Spleen (tissue), 11 donors: Measurements from ENCODE around the gene PAQR7. TPM values are rescaled to one million over a fixed set of nuclear protein-coding genes. Genes with fewer than 3 reads are reported as not detected.

Source experiments
- DNase-seq: peaks from one replicate; pipeline ENCODE4 v3.0.0-alpha.2; 2020
- H3K27ac ChIP-seq, 8 donors: fragments of 200-600 bp; sonication (generic) in 7 of 8; 1 replicate in 4 of 8; 2 replicates in 4 of 8; pipeline versions ENCODE4 v1.5.0 to v1.8.0; 2016 to 2021; ENCODE audit warnings: inconsistent platforms in 4 of 8, mild to moderate bottlenecking in 4 of 8, moderate library complexity in 1 of 8
- H3K27me3 ChIP-seq, 7 donors: fragments of 200-600 bp; sonication (generic) in 6 of 7; replicated peaks in 1 of 7; 1 replicate in 4 of 7; 2 replicates in 3 of 7; pipeline versions ENCODE4 v1.5.0 to v1.8.0; 2016 to 2021; ENCODE audit warnings: inconsistent platforms in 3 of 7, mild to moderate bottlenecking in 1 of 7
- H3K36me3 ChIP-seq, 6 donors: fragments of 200-600 bp; sonication (generic) in 5 of 6; 1 replicate in 4 of 6; 2 replicates in 2 of 6; pipeline versions ENCODE4 v1.5.0 to v1.8.0; 2016 to 2021; ENCODE audit warnings: inconsistent platforms in 2 of 6
- H3K4me1 ChIP-seq, 6 donors: fragments of 200-600 bp; sonication (generic) in 5 of 6; 1 replicate in 3 of 6; 2 replicates in 3 of 6; pipeline versions ENCODE4 v1.5.0 to v1.8.0; 2016 to 2021; ENCODE audit warnings: inconsistent platforms in 3 of 6
- H3K4me3 ChIP-seq, 8 donors: fragments of 200-600 bp; sonication (generic) in 7 of 8; 1 replicate in 4 of 8; 2 replicates in 4 of 8; pipeline versions ENCODE4 v1.5.0 to v1.8.0; 2016 to 2021; ENCODE audit warnings: inconsistent platforms in 4 of 8, mild to moderate bottlenecking in 4 of 8, moderate library complexity in 2 of 8
- H3K9me3 ChIP-seq, 8 donors: fragments of 200-600 bp; sonication (generic) in 7 of 8; 1 replicate in 4 of 8; 2 replicates in 4 of 8; pipeline versions ENCODE4 v1.5.0 to v1.8.0; 2016 to 2021; ENCODE audit warnings: inconsistent platforms in 4 of 8
- CTCF ChIP-seq, 11 experiments: fragments of 200-600 bp in 7 of 11; fragments of 450-650 bp in 4 of 11; sonication (generic) in 4 of 11; IDR thresholded peaks in 8 of 11; conservative IDR thresholded peaks in 3 of 11; 1 replicate in 7 of 11; 2 replicates in 4 of 11; pipeline versions ENCODE4 v1.4.0 to v1.8.0; 2016 to 2021; ENCODE audit warnings: antibody characterized with exemption in 11 of 11, inconsistent platforms in 4 of 11, mild to moderate bottlenecking in 1 of 11
- POLR2A ChIP-seq, 3 donors: fragments of 450-650 bp; IDR thresholded peaks; one replicate each; pipeline ENCODE4 v1.5.1; 2017; ENCODE audit warnings: antibody characterized with exemption in 3 of 3, mild to moderate bottlenecking in 1 of 3
- POLR2AphosphoS5 ChIP-seq, 3 donors: sonication (generic); formaldehyde crosslinking; IDR thresholded peaks; one replicate each; pipeline ENCODE4 v1.5.1; 2017; ENCODE audit warnings: antibody characterized with exemption in 3 of 3
- WGBS, 5 donors: extraction: QIAGEN DNeasy Blood & Tissue Kit in 3 of 5; methylation state at CpG; one replicate each; pipeline versions ENCODE4 v1.1.5 to v1.1.7; 2013 to 2018; 5-methylcytosine and 5-hydroxymethylcytosine counted together
- intact Hi-C: fragments of 100-400 bp; cut with DNase I; formaldehyde crosslinking; loops from one replicate; pipeline ENCODE4 v1.15.0; 2023; ENCODE audit warnings: low total_unique reads
- polyA plus RNA-seq, 3 donors: library from polyadenylated mRNA; stranded (reverse); fragments of 200-250 nt; gene quantifications; one replicate each; pipeline ENCODE4 v1.2.1, GENCODE V29; 2013
- total RNA-seq, 7 donors: library from RNA; depleted of rRNA in 3 of 7; stranded (reverse); fragments of >200 nt in 3 of 7; fragmentation: NEBNext Ultra II Directional in 4 of 7; extraction: Animal tissue kit (Norgen Biotek cat#: 25700) in 4 of 7; gene quantifications; one replicate each; pipeline versions ENCODE4 v1.1.0 to v1.2.1, GENCODE V29; 2016 to 2021
- donor health status: healthy with polysubstance abuse.
- donor health status: DM: no; HTN: no; CAD: no; lungs with moderate emphysema.
- donor health status: DM: no; HTN: no; CAD: no.
- donor health status: Bipolar disorder and iron deficiency.
- donor health status: healthy.
- donor health status: DM: no; HTN: no; CAD: no.
- donor health status: DM: yes; HTN: yes; CAD: no.

PAQR7 gene
- total and polyA plus RNA-seq, 10 donors: 3.0 to 14.2 (median 9.3) TPM

GRCh38 chr1:25832336-25833037 lies 43.0 kb downstream of the PAQR7 start:
- TF ChIP-seq POLR2AphosphoS5 (IDR thresholded peaks at IDR 0.05) (no peak), POLR2A (IDR thresholded peaks at IDR 0.05) (no peak), CTCF (IDR thresholded peaks at IDR 0.05 in 8 of 11, conservative IDR thresholded peaks at IDR 0.05 in 3 of 11) (no peak)
- peaks cover 10 to 47% (median 12%) of the 10 kb centered on the region in 6 donors for H3K4me1 ChIP-seq
- 72 to 79% (median 76%) methylated on average over 6 of the region's 6 CpGs for WGBS, 5 donors
- intact Hi-C loops: no loop called here
- H3K9me3 ChIP-seq: no peaks in the 10 kb centered on the region
- H3K27me3 ChIP-seq: no peaks in the 10 kb centered on the region
- H3K36me3 ChIP-seq: peaks cover 0 to 92% (median 68%) of the 10 kb centered on the region in 6 donors
- H3K27ac ChIP-seq: peak overlapping the region in 2 of 8 donors; percentile 10 to 36
- DNase-seq: no peak
- no peak overlapping the region for H3K4me3 ChIP-seq

- peaks cover 0 to 98% (median 76%) of the 10 kb centered on the region in 6 donors for H3K36me3 ChIP-seq
- H3K27ac ChIP-seq: peak overlapping the region in 3 of 8 donors; percentile 5 to 36 (median 10)
- no peak for DNase-seq
- no peaks in the 10 kb centered on the region for H3K27me3 ChIP-seq
- H3K9me3 ChIP-seq: no peaks in the 10 kb centered on the region
- H3K4me1 ChIP-seq: peaks cover 10 to 47% (median 12%) of the 10 kb centered on the region in 6 donors
- 31 to 41% (median 33%) methylated on average over 5 of the region's 5 CpGs for WGBS, 5 donors
- TF ChIP-seq CTCF (IDR thresholded peaks at IDR 0.05 in 8 of 11, conservative IDR thresholded peaks at IDR 0.05 in 3 of 11) (no peak), POLR2AphosphoS5 (IDR thresholded peaks at IDR 0.05) (no peak), POLR2A (IDR thresholded peaks at IDR 0.05) (no peak)
- H3K4me3 ChIP-seq: no peak overlapping the region
- intact Hi-C loops: no loop called here
Measured at GRCh38 chr1:25831569-25832196, 43.8 kb downstream of the PAQR7 start.

- Histone ChIP-seq H3K4me3 (no peak overlapping the region), H3K27ac (peak overlapping the region in 7 of 8 donors; percentile 35 to 73 (median 61)), H3K27me3 (no peaks in the 10 kb centered on the region), H3K4me1 (peaks cover 10 to 52% (median 12%) of the 10 kb centered on the region in 6 donors), H3K9me3 (no peaks in the 10 kb centered on the region), H3K36me3 (peaks cover 2 to 99% (median 76%) of the 10 kb centered on the region in 6 donors)
- WGBS, 5 donors: 60 to 90% (median 71%) methylated on average over 1 of the region's 1 CpG
- DNase-seq: no peak
- TF ChIP-seq POLR2AphosphoS5 (IDR thresholded peaks at IDR 0.05) (peak in 1 of 3 donors; percentile 26), CTCF (IDR thresholded peaks at IDR 0.05 in 8 of 11, conservative IDR thresholded peaks at IDR 0.05 in 3 of 11) (no peak), POLR2A (IDR thresholded peaks at IDR 0.05) (no peak)
- intact Hi-C loops: loop anchor here (10.0 kb wide), 1 partner anchor 46 kb away; the partner anchor contains the start of gene PAQR7
Measured at GRCh38 chr1:25829046-25829445, 46.5 kb downstream of the PAQR7 start.

- intact Hi-C loops: loop anchor here (10.0 kb wide), 1 partner anchor 46 kb away; the partner anchor contains the start of gene PAQR7
- H3K4me3 ChIP-seq: no peak overlapping the region
- H3K27me3 ChIP-seq: no peaks in the 10 kb centered on the region
- TF ChIP-seq POLR2A (IDR thresholded peaks at IDR 0.05) (no peak), POLR2AphosphoS5 (IDR thresholded peaks at IDR 0.05) (no peak), CTCF (IDR thresholded peaks at IDR 0.05 in 8 of 11, conservative IDR thresholded peaks at IDR 0.05 in 3 of 11) (no peak)
- DNase-seq: no peak
- peaks cover 10 to 52% (median 14%) of the 10 kb centered on the region in 6 donors for H3K4me1 ChIP-seq
- WGBS, 5 donors: 57 to 67% (median 62%) methylated on average over 3 of the region's 3 CpGs
- H3K9me3 ChIP-seq: no peaks in the 10 kb centered on the region
- peak overlapping the region in 5 of 8 donors; percentile 53 to 73 (median 71) for H3K27ac ChIP-seq
- H3K36me3 ChIP-seq: peaks cover 2 to 99% (median 73%) of the 10 kb centered on the region in 6 donors
Measured at GRCh38 chr1:25828491-25828890, 47.0 kb downstream of the PAQR7 start.
